K562 (cell line): ENCODE results near the gene MALAT1. TPM values are rescaled to one million over a fixed set of nuclear protein-coding genes. Genes with fewer than 3 reads are reported as not detected.

Source experiments
- BMI1 ChIP-seq: fragments of 150-350 bp; IDR thresholded peaks from 2 replicates; pipeline ENCODE4 v1.6.1; 2014; ENCODE audit warnings: low read length
- CSDE1 ChIP-seq, 2 experiments: fragments of 450-650 bp; IDR thresholded peaks; 2 replicates each; pipeline ENCODE4 v1.6.1; 2016; ENCODE audit warnings: mild to moderate bottlenecking in 1 of 2
- DDX20 ChIP-seq: fragments of 450-650 bp; IDR thresholded peaks from 2 replicates; pipeline ENCODE4 v1.6.1; 2016; ENCODE audit warnings: missing genetic modification characterization, low read depth, mild to moderate bottlenecking, missing compliant biosample characterization, moderate library complexity
- EGR1 ChIP-seq: fragments of 450-650 bp; conservative IDR thresholded peaks from 2 replicates; pipeline ENCODE4 v1.6.1; 2017; ENCODE audit warnings: mild to moderate bottlenecking
- ETV1 ChIP-seq: fragments of 450-650 bp; conservative IDR thresholded peaks from 2 replicates; pipeline ENCODE4 v1.6.1; 2016; ENCODE audit warnings: missing genetic modification characterization, control low read depth, low read depth, missing compliant biosample characterization
- FOS ChIP-seq: IDR thresholded peaks from 3 replicates; pipeline ENCODE4 v1.6.1; 2011; ENCODE audit not compliant: insufficient read length; ENCODE audit errors: extremely low read depth
- IRF2 ChIP-seq: sonication (generic); formaldehyde crosslinking; IDR thresholded peaks from 2 replicates; pipeline ENCODE4 v1.8.1; 2022; ENCODE audit warnings: mild to moderate bottlenecking, missing genetic modification reagents
- KAT2B ChIP-seq: IDR thresholded peaks from one replicate; pipeline ENCODE4 v1.6.1; 2012; ENCODE audit warnings: low read depth, mild to moderate bottlenecking, control low read depth, inconsistent platforms, low read length, moderate library complexity
- KLF1 ChIP-seq: fragments of 450-650 bp; IDR thresholded peaks from 2 replicates; pipeline ENCODE4 v1.6.1; 2016; ENCODE audit warnings: missing genetic modification characterization, missing compliant biosample characterization
- MBD2 ChIP-seq: sonication (generic); IDR thresholded peaks from 2 replicates; pipeline ENCODE4 v1.6.1; 2016; ENCODE audit warnings: low read depth, borderline replicate concordance
- NFIC ChIP-seq: fragments of 450-650 bp; IDR thresholded peaks from 2 replicates; pipeline ENCODE4 v1.6.1; 2017; ENCODE audit warnings: mild to moderate bottlenecking, inconsistent platforms
- NFYB ChIP-seq: IDR thresholded peaks from 2 replicates; pipeline ENCODE4 v1.6.1; 2011; ENCODE audit warnings: mild to moderate bottlenecking, moderate library complexity; ENCODE audit not compliant: insufficient read length; ENCODE audit errors: extremely low read depth
- PTBP1 ChIP-seq: fragments of 200-400 bp; formaldehyde crosslinking; IDR thresholded peaks from 2 replicates; pipeline ENCODE4 v1.6.1; 2017; ENCODE audit warnings: low read depth, low read length
- SREBF2 ChIP-seq: sonication (generic); formaldehyde crosslinking; IDR thresholded peaks from 2 replicates; pipeline ENCODE4 v1.4.0; 2020; ENCODE audit warnings: mild to moderate bottlenecking, missing genetic modification reagents
- TCFL5 ChIP-seq: fragments of 250-450 bp; sonication (Bioruptor Pico); conservative IDR thresholded peaks from 2 replicates; pipeline ENCODE4 v1.6.1; 2021; ENCODE audit warnings: mild to moderate bottlenecking, moderate library complexity, matching md5 sums
- THRB ChIP-seq: fragments of 450-650 bp; formaldehyde crosslinking; conservative IDR thresholded peaks from 2 replicates; pipeline ENCODE4 v1.4.0; 2022; ENCODE audit warnings: mild to moderate bottlenecking, missing genetic modification characterization
- USF2 ChIP-seq: sonication (generic); formaldehyde crosslinking; IDR thresholded peaks from 2 replicates; pipeline ENCODE4 v1.5.0; 2020; ENCODE audit warnings: missing genetic modification reagents
- XRCC5 ChIP-seq: fragments of 200-400 bp; formaldehyde crosslinking; IDR thresholded peaks from 2 replicates; pipeline ENCODE4 v1.6.1; 2017; ENCODE audit warnings: low read depth, mild to moderate bottlenecking, low read length
- ZBTB8A ChIP-seq: fragments of 450-650 bp; IDR thresholded peaks from 2 replicates; pipeline ENCODE4 v1.6.1; 2018; ENCODE audit warnings: mild to moderate bottlenecking, moderate library complexity; ENCODE audit not compliant: partially characterized antibody
- ZC3H8 ChIP-seq: fragments of 450-650 bp; IDR thresholded peaks from 2 replicates; pipeline ENCODE4 v1.6.1; 2017
- ZKSCAN3 ChIP-seq: fragments of 250-450 bp; sonication (Bioruptor Pico); IDR thresholded peaks from 2 replicates; pipeline ENCODE4 v1.4.0; 2020
- polyA plus RNA-seq, 8 experiments: library from polyadenylated mRNA; depleted of rRNA in 4 of 8; stranded (reverse) in 5 of 8; unstranded in 3 of 8; fragments of >200 nt; fragmentation: Nextera tagmentation in 2 of 8; fragmentation: Illumina TruSeq in 1 of 8; extraction: Ambion mirVana in 2 of 8; extraction: Trizol in 1 of 8; gene quantifications; 2 replicates each; pipeline versions ENCODE4 v1.2.1 to v1.2.3, GENCODE V29; 2011 to 2014; ENCODE audit warnings: inconsistent platforms in 1 of 8, missing spikeins in 1 of 8
- total RNA-seq, 7 experiments: library from RNA; depleted of rRNA in 6 of 7; stranded (reverse); fragments of >200 nt in 6 of 7; fragmentation: Illumina TruSeq in 2 of 7; extraction: Trizol in 2 of 7; gene quantifications; 2 replicates each; pipeline versions ENCODE4 v1.2.1 to v1.2.3, GENCODE V29; 2011 to 2021; ENCODE audit warnings: low replicate concordance in 1 of 7
- TF ChIP-seq, protein P1 (sequence below): sonication (generic); formaldehyde crosslinking; IDR thresholded peaks from 2 replicates; pipeline ENCODE4 v1.8.1; 2022; ENCODE audit warnings: missing genetic modification reagents
- TF ChIP-seq, protein P2 (sequence below): fragments of 150-350 bp; IDR thresholded peaks from 2 replicates; pipeline ENCODE4 v1.6.1; 2014; ENCODE audit warnings: low read depth, mild to moderate bottlenecking, low read length, borderline replicate concordance

MALAT1 gene
- total and polyA plus RNA-seq, 9 of the 15 experiments (the other 6 are each of a cell fraction or from before 2014, with no cell fraction given), result 363 to 8,715 (median 2,351) TPM

- TF ChIP-seq ZC3H8 (no peak), TCFL5 (peak; percentile 79; the same call in 1 of the 2 replicates), IRF2 (CRISPR knock-in tag) (no peak), FOS (no peak), NFYB (no peak), EGR1 (no peak), USF2 (CRISPR knock-in tag) (no peak), CSDE1 (IDR thresholded peaks at IDR 0.05) (0 out of 4 replicates have a peak, but pooled peaks of 1 of the 2 experiments have one; percentile 26), ZBTB8A (no peak), PTBP1 (peak; percentile 98), SREBF2 (no peak), ETV1 (tag) (peak; percentile 38; the same call in 1 of the 2 replicates), MBD2 (peak; percentile 92), BMI1 (peak; percentile 10; the same call in 1 of the 2 replicates), THRB (CRISPR knock-in tag) (peak; percentile 100), KAT2B (no peak), ZKSCAN3 (CRISPR knock-in tag) (no peak), XRCC5 (peak; percentile 80), KLF1 (no peak; the same call in none of the 2 replicates), DDX20 (tag) (0 out of 2 replicates have a peak, but pooled peaks have one; percentile 11), NFIC (peak; percentile 72)
- TF ChIP-seq, protein P1, sequence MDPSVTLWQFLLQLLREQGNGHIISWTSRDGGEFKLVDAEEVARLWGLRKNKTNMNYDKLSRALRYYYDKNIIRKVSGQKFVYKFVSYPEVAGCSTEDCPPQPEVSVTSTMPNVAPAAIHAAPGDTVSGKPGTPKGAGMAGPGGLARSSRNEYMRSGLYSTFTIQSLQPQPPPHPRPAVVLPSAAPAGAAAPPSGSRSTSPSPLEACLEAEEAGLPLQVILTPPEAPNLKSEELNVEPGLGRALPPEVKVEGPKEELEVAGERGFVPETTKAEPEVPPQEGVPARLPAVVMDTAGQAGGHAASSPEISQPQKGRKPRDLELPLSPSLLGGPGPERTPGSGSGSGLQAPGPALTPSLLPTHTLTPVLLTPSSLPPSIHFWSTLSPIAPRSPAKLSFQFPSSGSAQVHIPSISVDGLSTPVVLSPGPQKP, result no peak
- TF ChIP-seq, protein P2, sequence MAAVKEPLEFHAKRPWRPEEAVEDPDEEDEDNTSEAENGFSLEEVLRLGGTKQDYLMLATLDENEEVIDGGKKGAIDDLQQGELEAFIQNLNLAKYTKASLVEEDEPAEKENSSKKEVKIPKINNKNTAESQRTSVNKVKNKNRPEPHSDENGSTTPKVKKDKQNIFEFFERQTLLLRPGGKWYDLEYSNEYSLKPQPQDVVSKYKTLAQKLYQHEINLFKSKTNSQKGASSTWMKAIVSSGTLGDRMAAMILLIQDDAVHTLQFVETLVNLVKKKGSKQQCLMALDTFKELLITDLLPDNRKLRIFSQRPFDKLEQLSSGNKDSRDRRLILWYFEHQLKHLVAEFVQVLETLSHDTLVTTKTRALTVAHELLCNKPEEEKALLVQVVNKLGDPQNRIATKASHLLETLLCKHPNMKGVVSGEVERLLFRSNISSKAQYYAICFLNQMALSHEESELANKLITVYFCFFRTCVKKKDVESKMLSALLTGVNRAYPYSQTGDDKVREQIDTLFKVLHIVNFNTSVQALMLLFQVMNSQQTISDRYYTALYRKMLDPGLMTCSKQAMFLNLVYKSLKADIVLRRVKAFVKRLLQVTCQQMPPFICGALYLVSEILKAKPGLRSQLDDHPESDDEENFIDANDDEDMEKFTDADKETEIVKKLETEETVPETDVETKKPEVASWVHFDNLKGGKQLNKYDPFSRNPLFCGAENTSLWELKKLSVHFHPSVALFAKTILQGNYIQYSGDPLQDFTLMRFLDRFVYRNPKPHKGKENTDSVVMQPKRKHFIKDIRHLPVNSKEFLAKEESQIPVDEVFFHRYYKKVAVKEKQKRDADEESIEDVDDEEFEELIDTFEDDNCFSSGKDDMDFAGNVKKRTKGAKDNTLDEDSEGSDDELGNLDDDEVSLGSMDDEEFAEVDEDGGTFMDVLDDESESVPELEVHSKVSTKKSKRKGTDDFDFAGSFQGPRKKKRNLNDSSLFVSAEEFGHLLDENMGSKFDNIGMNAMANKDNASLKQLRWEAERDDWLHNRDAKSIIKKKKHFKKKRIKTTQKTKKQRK, result no peak
These were observed 8.1 kb downstream of the MALAT1 start (continued) for GRCh38 chr11:65506772-65507505.
